GM12878 (cell line): Measurements from ENCODE around the gene ZNF213. TPM values are rescaled to one million over a fixed set of nuclear protein-coding genes. Genes with fewer than 3 reads are reported as not detected.

Source experiments
- ATF7 ChIP-seq: fragments of 450-650 bp; IDR thresholded peaks from 2 replicates; pipeline ENCODE4 v1.6.1; 2016; ENCODE audit warnings: low read depth, mild to moderate bottlenecking
- BMI1 ChIP-seq: fragments of 450-650 bp; IDR thresholded peaks from 2 replicates; pipeline ENCODE4 v1.6.1; 2016; ENCODE audit warnings: mild to moderate bottlenecking, moderate library complexity, borderline replicate concordance
- CEBPB ChIP-seq, 2 experiments: fragments of 150-350 bp in 1 of 2; IDR thresholded peaks; 2 replicates each; pipeline ENCODE4 v1.6.1; 2012 to 2014; ENCODE audit warnings: low read depth in 2 of 2, low read length in 2 of 2, borderline replicate concordance in 1 of 2, inconsistent platforms in 1 of 2
- CREM ChIP-seq: IDR thresholded peaks from 2 replicates; pipeline ENCODE4 v1.6.1; 2014; ENCODE audit warnings: antibody characterized with exemption, low read depth
- DPF2 ChIP-seq: fragments of 450-650 bp; IDR thresholded peaks from 2 replicates; pipeline ENCODE4 v1.6.1; 2017; ENCODE audit warnings: mild to moderate bottlenecking
- FOS ChIP-seq: IDR thresholded peaks from 3 replicates; pipeline ENCODE4 v1.6.1; 2011; ENCODE audit warnings: borderline replicate concordance; ENCODE audit not compliant: insufficient read length; ENCODE audit errors: extremely low read depth
- GABPA ChIP-seq: IDR thresholded peaks from 2 replicates; pipeline ENCODE4 v1.6.1; 2014; ENCODE audit warnings: antibody characterized with exemption, low read depth, mild to moderate bottlenecking, inconsistent platforms
- GATAD2B ChIP-seq: fragments of 450-650 bp; conservative IDR thresholded peaks from 2 replicates; pipeline ENCODE4 v1.6.1; 2017; ENCODE audit warnings: low read depth, mild to moderate bottlenecking, moderate library complexity
- MTA3 ChIP-seq: IDR thresholded peaks from 2 replicates; pipeline ENCODE4 v1.6.1; 2012; ENCODE audit warnings: low read length, inconsistent platforms, borderline replicate concordance
- POLR2A ChIP-seq: IDR thresholded peaks from 2 replicates; pipeline ENCODE4 v1.6.1; 2011; ENCODE audit warnings: low read depth, mild to moderate bottlenecking, low read length
- POLR2AphosphoS2 ChIP-seq: IDR thresholded peaks from 2 replicates; pipeline ENCODE4 v1.6.1; 2011; ENCODE audit warnings: low read depth, mild to moderate bottlenecking, low read length, improper control_type of control experiment, moderate library complexity
- RB1 ChIP-seq: fragments of 450-650 bp; formaldehyde crosslinking; IDR thresholded peaks from 2 replicates; pipeline ENCODE4 v1.6.1; 2017; ENCODE audit warnings: mild to moderate bottlenecking, borderline replicate concordance
- RBBP5 ChIP-seq: fragments of 200-600 bp; sonication (generic); conservative IDR thresholded peaks from 2 replicates; pipeline ENCODE4 v1.6.1; 2016
- SIX5 ChIP-seq: IDR thresholded peaks from 2 replicates; pipeline ENCODE4 v1.6.1; 2011; ENCODE audit warnings: mild to moderate bottlenecking, low read depth, low read length, moderate library complexity; ENCODE audit not compliant: severe bottlenecking
- SRF ChIP-seq, 2 experiments: IDR thresholded peaks; 2 replicates each; pipeline ENCODE4 v1.6.1; 2011; ENCODE audit warnings: low read depth in 2 of 2, low read length in 2 of 2, mild to moderate bottlenecking in 1 of 2, moderate library complexity in 1 of 2
- SUPT20H ChIP-seq: IDR thresholded peaks from 2 replicates; pipeline ENCODE4 v1.6.1; 2011; ENCODE audit warnings: low read depth, mild to moderate bottlenecking, low read length, moderate library complexity, borderline replicate concordance; ENCODE audit not compliant: control insufficient read depth
- SUZ12 ChIP-seq: fragments of 200-600 bp; sonication (generic); IDR thresholded peaks from one replicate; pipeline ENCODE4 v1.6.1; 2018; ENCODE audit warnings: antibody characterized with exemption, mild to moderate bottlenecking; ENCODE audit not compliant: unreplicated experiment
- TAF1 ChIP-seq: IDR thresholded peaks from 2 replicates; pipeline ENCODE4 v1.6.1; 2011; ENCODE audit warnings: mild to moderate bottlenecking, low read depth, low read length, borderline replicate concordance
- WRNIP1 ChIP-seq: IDR thresholded peaks from 2 replicates; pipeline ENCODE4 v1.6.1; 2011; ENCODE audit warnings: low read depth, low read length, improper control_type of control experiment, borderline replicate concordance
- ZNF207 ChIP-seq: fragments of 450-650 bp; IDR thresholded peaks from 2 replicates; pipeline ENCODE4 v1.6.1; 2014; ENCODE audit warnings: antibody characterized with exemption, mild to moderate bottlenecking, borderline replicate concordance
- ZNF24 ChIP-seq: fragments of 450-650 bp; IDR thresholded peaks from 2 replicates; pipeline ENCODE4 v1.6.1; 2017; ENCODE audit warnings: antibody characterized with exemption, mild to moderate bottlenecking
- polyA plus RNA-seq, 11 experiments: library from polyadenylated mRNA; depleted of rRNA in 4 of 11; unstranded in 6 of 11; stranded (reverse) in 5 of 11; fragments of >200 nt; fragmentation: Nextera tagmentation in 4 of 11; fragmentation: Illumina TruSeq in 1 of 11; extraction: Ambion mirVana in 4 of 11; extraction: Trizol in 1 of 11; gene quantifications; 1 replicate in 1 of 11; 2 replicates in 10 of 11; pipeline versions ENCODE4 v1.2.1 to v1.2.3, GENCODE V29; 2011 to 2016; ENCODE audit warnings: inconsistent platforms in 2 of 11, missing spikeins in 2 of 11, low read depth in 1 of 11
- total RNA-seq, 4 experiments: library from RNA; depleted of rRNA in 3 of 4; stranded (reverse); fragments of >200 nt in 3 of 4; fragmentation: Illumina TruSeq in 1 of 4; extraction: Trizol in 1 of 4; gene quantifications; 2 replicates each; pipeline versions ENCODE4 v1.2.1 to v1.2.3, GENCODE V29; 2013 to 2021
- TF ChIP-seq, protein P1 (sequence below): fragments of 450-650 bp; IDR thresholded peaks from 2 replicates; pipeline ENCODE4 v1.6.1; 2018; ENCODE audit warnings: borderline replicate concordance, mild to moderate bottlenecking; ENCODE audit not compliant: partially characterized antibody
- TF ChIP-seq, protein P2 (sequence below): fragments of 450-650 bp; IDR thresholded peaks from 2 replicates; pipeline ENCODE4 v1.6.1; 2017; ENCODE audit warnings: borderline replicate concordance
- TF ChIP-seq, protein P3 (sequence below): fragments of 450-650 bp; IDR thresholded peaks from 2 replicates; pipeline ENCODE4 v1.6.1; 2018; ENCODE audit warnings: mild to moderate bottlenecking, low read depth, moderate library complexity; ENCODE audit not compliant: partially characterized antibody

Gene ZNF213
- total and polyA plus RNA-seq, 10 of the 15 experiments (the other 5 are each of a cell fraction or from before 2014, with no cell fraction given), result 0.53 to 9.4 (median 1.1) TPM

DNA sequence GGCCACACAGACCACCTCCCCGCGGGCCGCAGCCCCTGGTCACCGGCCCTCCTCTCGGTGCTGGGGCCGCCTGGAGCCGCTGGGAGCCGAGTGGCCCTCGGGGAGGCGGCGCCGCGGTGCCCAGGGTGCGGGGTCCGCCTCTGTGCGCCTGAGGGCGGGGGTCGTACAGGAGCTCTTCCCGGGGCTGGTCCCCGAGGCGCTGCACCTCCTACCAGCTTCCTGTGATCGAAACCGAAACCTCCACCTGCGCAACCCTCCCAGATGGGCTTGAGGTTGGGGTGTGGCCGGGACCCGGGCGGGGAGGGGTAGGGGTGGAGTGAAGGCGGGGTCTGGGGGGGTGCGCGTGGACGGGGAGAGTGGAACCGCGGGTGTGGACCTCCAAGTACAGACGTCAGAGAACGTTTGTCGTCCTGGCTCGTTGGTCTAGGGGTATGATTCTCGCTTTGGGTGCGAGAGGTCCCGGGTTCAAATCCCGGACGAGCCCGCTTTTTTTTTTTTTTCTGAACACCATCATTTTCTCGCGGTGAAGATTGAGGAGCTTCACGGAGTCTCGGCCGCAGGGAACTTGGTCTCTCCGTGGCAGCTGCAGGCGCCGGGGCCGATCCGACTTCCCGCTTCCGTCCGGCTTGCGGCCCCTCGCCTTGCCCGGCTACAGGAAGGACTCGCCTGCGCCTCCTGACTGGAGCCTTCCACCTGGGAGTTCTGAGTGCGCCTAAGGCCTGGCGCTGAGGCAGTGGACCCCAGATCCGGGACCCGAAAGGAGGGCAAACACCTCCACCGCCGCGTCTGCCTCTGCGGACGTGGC is 23.9 kb downstream of the ZNF213 start (continued):
- TF ChIP-seq, protein P1, sequence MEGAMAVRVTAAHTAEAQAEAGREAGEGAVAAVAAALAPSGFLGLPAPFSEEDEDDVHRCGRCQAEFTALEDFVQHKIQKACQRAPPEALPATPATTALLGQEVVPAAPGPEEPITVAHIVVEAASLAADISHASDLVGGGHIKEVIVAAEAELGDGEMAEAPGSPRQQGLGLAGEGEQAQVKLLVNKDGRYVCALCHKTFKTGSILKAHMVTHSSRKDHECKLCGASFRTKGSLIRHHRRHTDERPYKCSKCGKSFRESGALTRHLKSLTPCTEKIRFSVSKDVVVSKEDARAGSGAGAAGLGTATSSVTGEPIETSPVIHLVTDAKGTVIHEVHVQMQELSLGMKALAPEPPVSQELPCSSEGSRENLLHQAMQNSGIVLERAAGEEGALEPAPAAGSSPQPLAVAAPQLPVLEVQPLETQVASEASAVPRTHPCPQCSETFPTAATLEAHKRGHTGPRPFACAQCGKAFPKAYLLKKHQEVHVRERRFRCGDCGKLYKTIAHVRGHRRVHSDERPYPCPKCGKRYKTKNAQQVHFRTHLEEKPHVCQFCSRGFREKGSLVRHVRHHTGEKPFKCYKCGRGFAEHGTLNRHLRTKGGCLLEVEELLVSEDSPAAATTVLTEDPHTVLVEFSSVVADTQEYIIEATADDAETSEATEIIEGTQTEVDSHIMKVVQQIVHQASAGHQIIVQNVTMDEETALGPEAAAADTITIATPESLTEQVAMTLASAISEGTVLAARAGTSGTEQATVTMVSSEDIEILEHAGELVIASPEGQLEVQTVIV, result no peak
- TF ChIP-seq RBBP5, result no peak
- TF ChIP-seq ATF7, result peak; percentile 52; the same call in 1 of the 2 replicates
- TF ChIP-seq WRNIP1, result no peak
- TF ChIP-seq CREM, result peak; percentile 57; the same call in 1 of the 2 replicates
- no peak for TF ChIP-seq MTA3
- TF ChIP-seq POLR2A, result peak; percentile 67; the same call in 1 of the 2 replicates
- TF ChIP-seq SUZ12, result no peak
- no peak for TF ChIP-seq TAF1
- no peak for TF ChIP-seq GABPA
- TF ChIP-seq SRF (IDR thresholded peaks at IDR 0.05; ENCODE audit: low read depth in 2 of 2, low read length in 2 of 2), result no peak
- TF ChIP-seq, protein P2, sequence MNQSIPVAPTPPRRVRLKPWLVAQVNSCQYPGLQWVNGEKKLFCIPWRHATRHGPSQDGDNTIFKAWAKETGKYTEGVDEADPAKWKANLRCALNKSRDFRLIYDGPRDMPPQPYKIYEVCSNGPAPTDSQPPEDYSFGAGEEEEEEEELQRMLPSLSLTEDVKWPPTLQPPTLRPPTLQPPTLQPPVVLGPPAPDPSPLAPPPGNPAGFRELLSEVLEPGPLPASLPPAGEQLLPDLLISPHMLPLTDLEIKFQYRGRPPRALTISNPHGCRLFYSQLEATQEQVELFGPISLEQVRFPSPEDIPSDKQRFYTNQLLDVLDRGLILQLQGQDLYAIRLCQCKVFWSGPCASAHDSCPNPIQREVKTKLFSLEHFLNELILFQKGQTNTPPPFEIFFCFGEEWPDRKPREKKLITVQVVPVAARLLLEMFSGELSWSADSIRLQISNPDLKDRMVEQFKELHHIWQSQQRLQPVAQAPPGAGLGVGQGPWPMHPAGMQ, result no peak
- peak; percentile 97 for TF ChIP-seq ZNF24
- no peak for TF ChIP-seq CEBPB (IDR thresholded peaks at IDR 0.05; ENCODE audit: borderline replicate concordance in 1 of 2, low read depth in 2 of 2, low read length in 2 of 2)
- TF ChIP-seq RB1, result 0 out of 2 replicates have a peak, but pooled peaks have one; percentile 19
- TF ChIP-seq SUPT20H, result no peak
- 0 out of 2 replicates have a peak, but pooled peaks have one; percentile 42 for TF ChIP-seq ZNF207
- no peak for TF ChIP-seq POLR2AphosphoS2
- TF ChIP-seq, protein P3, sequence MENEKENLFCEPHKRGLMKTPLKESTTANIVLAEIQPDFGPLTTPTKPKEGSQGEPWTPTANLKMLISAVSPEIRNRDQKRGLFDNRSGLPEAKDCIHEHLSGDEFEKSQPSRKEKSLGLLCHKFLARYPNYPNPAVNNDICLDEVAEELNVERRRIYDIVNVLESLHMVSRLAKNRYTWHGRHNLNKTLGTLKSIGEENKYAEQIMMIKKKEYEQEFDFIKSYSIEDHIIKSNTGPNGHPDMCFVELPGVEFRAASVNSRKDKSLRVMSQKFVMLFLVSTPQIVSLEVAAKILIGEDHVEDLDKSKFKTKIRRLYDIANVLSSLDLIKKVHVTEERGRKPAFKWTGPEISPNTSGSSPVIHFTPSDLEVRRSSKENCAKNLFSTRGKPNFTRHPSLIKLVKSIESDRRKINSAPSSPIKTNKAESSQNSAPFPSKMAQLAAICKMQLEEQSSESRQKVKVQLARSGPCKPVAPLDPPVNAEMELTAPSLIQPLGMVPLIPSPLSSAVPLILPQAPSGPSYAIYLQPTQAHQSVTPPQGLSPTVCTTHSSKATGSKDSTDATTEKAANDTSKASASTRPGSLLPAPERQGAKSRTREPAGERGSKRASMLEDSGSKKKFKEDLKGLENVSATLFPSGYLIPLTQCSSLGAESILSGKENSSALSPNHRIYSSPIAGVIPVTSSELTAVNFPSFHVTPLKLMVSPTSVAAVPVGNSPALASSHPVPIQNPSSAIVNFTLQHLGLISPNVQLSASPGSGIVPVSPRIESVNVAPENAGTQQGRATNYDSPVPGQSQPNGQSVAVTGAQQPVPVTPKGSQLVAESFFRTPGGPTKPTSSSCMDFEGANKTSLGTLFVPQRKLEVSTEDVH, result no peak
- no peak for TF ChIP-seq FOS
- TF ChIP-seq SIX5, result no peak
- TF ChIP-seq BMI1, result no peak
- TF ChIP-seq DPF2, result peak; percentile 48
- no peak; the same call in 1 of the 2 replicates for TF ChIP-seq GATAD2B
